Panc1 (cell line): ENCODE measurements around the gene MGMT. TPM values are rescaled to one million over a fixed set of nuclear protein-coding genes. Genes with fewer than 3 reads are reported as not detected.

ENCODE experiments used
- ATAC-seq: fragments of 200-7000 bp; cut with Tn5 transposase; 2 replicates; pipeline ENCODE4 v1.9.1; 2020; ENCODE audit warnings: mild to moderate bottlenecking, moderate library complexity
- BruUV-seq: library from RNA; stranded (reverse); fragments of 400-500 nt; replicated peaks from 2 replicates; lab custom pipeline; 2021; lab: Mats Ljungman, UMichigan
- CTCF ChIA-PET: fragments of 300-600 bp; sonication (Branson Sonifier 250); formaldehyde crosslinking; loops from one replicate; lab custom pipeline; 2022; ENCODE audit warnings: antibody characterized with exemption; lab: Charles Lee
- POLR2A ChIA-PET: fragments of 300-600 bp; sonication (Branson Sonifier 250); formaldehyde crosslinking; loops from one replicate; lab custom pipeline; 2022; ENCODE audit warnings: antibody characterized with exemption; lab: Charles Lee
- DNase-seq: peaks from one replicate; pipeline ENCODE4 v3.0.0-alpha.2; 2010; ENCODE audit warnings: low read depth, low spot score
- H3K27ac ChIP-seq: 2 replicates; pipeline ENCODE4 v1.5.1; 2011; ENCODE audit warnings: mild to moderate bottlenecking, low read length, inconsistent platforms
- H3K27me3 ChIP-seq: fragments of 200-500 bp; sonication (Bioruptor generic); 2 replicates; pipeline ENCODE4 v1.6.0; 2014; ENCODE audit warnings: low read length, inconsistent platforms; ENCODE audit not compliant: control insufficient read depth, insufficient read depth
- H3K36me3 ChIP-seq: fragments of 200-500 bp; sonication (Bioruptor generic); 2 replicates; pipeline ENCODE4 v1.5.1; 2014; ENCODE audit warnings: inconsistent platforms, mild to moderate bottlenecking, low read length, moderate library complexity; ENCODE audit not compliant: control insufficient read depth, insufficient read depth
- H3K4me1 ChIP-seq: 2 replicates; pipeline ENCODE4 v1.5.1; 2011; ENCODE audit warnings: inconsistent platforms, mild to moderate bottlenecking, low read length, moderate library complexity; ENCODE audit not compliant: control insufficient read depth, insufficient read depth
- H3K4me3 ChIP-seq, 2 experiments: 2 replicates each; pipeline ENCODE4 v1.5.1; 2011 to 2012; ENCODE audit warnings: low read depth in 2 of 2, low read length in 2 of 2, mild to moderate bottlenecking in 2 of 2, inconsistent platforms in 1 of 2, moderate library complexity in 1 of 2
- H3K9me3 ChIP-seq: fragments of 200-500 bp; sonication (Bioruptor generic); 2 replicates; pipeline ENCODE4 v1.5.1; 2014; ENCODE audit warnings: low read depth, mild to moderate bottlenecking, inconsistent platforms, low read length, moderate library complexity; ENCODE audit not compliant: control insufficient read depth, insufficient read depth
- CTCF ChIP-seq: fragments of 450-650 bp; IDR thresholded peaks from 2 replicates; pipeline ENCODE4 v1.5.1; 2017; ENCODE audit warnings: mild to moderate bottlenecking
- POLR2AphosphoS5 ChIP-seq: IDR thresholded peaks from 2 replicates; pipeline ENCODE4 v1.6.1; 2012; ENCODE audit warnings: mild to moderate bottlenecking, low read depth, low read length, moderate library complexity
- REST ChIP-seq, 2 experiments: IDR thresholded peaks; 2 replicates each; pipeline ENCODE4 v1.6.1; 2011 to 2012; ENCODE audit warnings: low read depth in 2 of 2, control low read depth in 1 of 2, low read length in 1 of 2, mild to moderate bottlenecking in 1 of 2, moderate library complexity in 1 of 2; ENCODE audit not compliant: insufficient read depth in 1 of 2
- SIN3A ChIP-seq: IDR thresholded peaks from 2 replicates; pipeline ENCODE4 v1.6.1; 2012; ENCODE audit warnings: low read depth, mild to moderate bottlenecking, low read length, moderate library complexity, borderline replicate concordance; ENCODE audit not compliant: insufficient read depth
- TCF7L2 ChIP-seq: IDR thresholded peaks from 2 replicates; pipeline ENCODE4 v1.6.1; 2011; ENCODE audit warnings: mild to moderate bottlenecking, low read depth, low read length, inconsistent platforms
- in situ Hi-C: cut with HindIII; loops from 2 replicates; pipeline ENCODE4 v1.10.0; 2016; ENCODE audit warnings: low sequenced_read_pairs, low pct_unique_long_range_greater_than_20kb
- intact Hi-C: fragments of 100-400 bp; cut with micrococcal nuclease; formaldehyde crosslinking; loops from one replicate; pipeline ENCODE4 v1.10.0; 2022; ENCODE audit not compliant: unreplicated experiment
- total RNA-seq: library from RNA; stranded (reverse); gene quantifications from one replicate; pipeline ENCODE4 v1.2.1, GENCODE V29; 2021; ENCODE audit not compliant: unreplicated experiment

The MGMT gene
- total RNA-seq, 1 experiment from 2014 or later: 27.3 TPM

- no peak overlapping the region for H3K4me3 ChIP-seq
- no peaks in the 10 kb centered on the region for H3K9me3 ChIP-seq
- DNase-seq (no peak), ATAC-seq (no peak)
- CTCF ChIA-PET: no interaction called here
- BruUV-seq: no TSS peak
- TF ChIP-seq SIN3A (no peak), TCF7L2 (no peak), CTCF (no peak)
- H3K27ac ChIP-seq: no peak overlapping the region
- intact Hi-C loops (no loop called here), in situ Hi-C loops (no loop called here)
- no peaks in the 10 kb centered on the region for H3K4me1 ChIP-seq
- no peaks in the 10 kb centered on the region for H3K27me3 ChIP-seq
- H3K36me3 ChIP-seq: no peaks in the 10 kb centered on the region
- POLR2A ChIA-PET: no interaction called here
Measured at GRCh38 chr10:129770286-129770685, 303.2 kb downstream of the MGMT start.

- DNase-seq (no peak), ATAC-seq (no peak)
- Histone ChIP-seq H3K27me3 (no peaks in the 10 kb centered on the region), H3K4me1 (no peaks in the 10 kb centered on the region), H3K36me3 (no peaks in the 10 kb centered on the region), H3K27ac (no peak overlapping the region), H3K4me3 (no peak overlapping the region), H3K9me3 (no peaks in the 10 kb centered on the region)
- ChIA-PET POLR2A (interaction anchor here (0.7 kb wide), 1 partner anchor 10 kb away, joined by 4 read pairs; no protein-coding TSS in a partner anchor), CTCF (interaction anchor here (0.6 kb wide), 1 partner anchor 173 kb away, joined by 3 read pairs; no protein-coding TSS in a partner anchor)
- BruUV-seq: no TSS peak
- intact Hi-C loops: no loop called here
- in situ Hi-C loops: no loop called here
- TF ChIP-seq CTCF (no peak), POLR2AphosphoS5 (no peak), SIN3A (no peak), TCF7L2 (no peak), REST (IDR thresholded peaks at IDR 0.05; ENCODE audit: insufficient read depth in 1 of 2, low read depth in 2 of 2, low read length in 1 of 2) (no peak)
Measured at GRCh38 chr10:129771024-129771423, 304.0 kb downstream of the MGMT start.
